Measurements from ENCODE around the gene CALML3.

The CALML3 gene

GRCh38 chr10:5492929-5493576, 31.7 kb upstream of the CALML3 start:
- TF ChIP-seq CTCF (conservative IDR thresholded peaks at IDR 0.05; ENCODE audit: low read length) = no peak
- no peak overlapping the region for H3K4me3 ChIP-seq (ENCODE audit: low read length)
- DNase-seq (ENCODE audit: low read depth) = no peak

- H3K4me3 ChIP-seq (ENCODE audit: low read length) = no peak overlapping the region
- DNase-seq (ENCODE audit: low read depth) = no peak
- TF ChIP-seq CTCF (conservative IDR thresholded peaks at IDR 0.05; ENCODE audit: low read length) = no peak
Observed at GRCh38 chr10:5493691-5494090, 31.1 kb upstream of the CALML3 start.

GRCh38 chr10:5494611-5495010, 30.1 kb upstream of the CALML3 start:
- H3K4me3 ChIP-seq (ENCODE audit: low read length) = no peak overlapping the region
- TF ChIP-seq CTCF (conservative IDR thresholded peaks at IDR 0.05; ENCODE audit: low read length) = no peak
- no peak for DNase-seq (ENCODE audit: low read depth)

GRCh38 chr10:5496261-5497250, 28.2 kb upstream of the CALML3 start:
- no peak for TF ChIP-seq CTCF (conservative IDR thresholded peaks at IDR 0.05; ENCODE audit: low read length)
- no peak for DNase-seq (ENCODE audit: low read depth)
- no peak overlapping the region for H3K4me3 ChIP-seq (ENCODE audit: low read length)

GRCh38 chr10:5497289-5497688, 27.5 kb upstream of the CALML3 start:
- no peak for TF ChIP-seq CTCF (conservative IDR thresholded peaks at IDR 0.05; ENCODE audit: low read length)
- DNase-seq (ENCODE audit: low read depth) = no peak
- no peak overlapping the region for H3K4me3 ChIP-seq (ENCODE audit: low read length)

- DNase-seq (ENCODE audit: low read depth) = no peak
- TF ChIP-seq CTCF (conservative IDR thresholded peaks at IDR 0.05; ENCODE audit: low read length) = no peak
- no peak overlapping the region for H3K4me3 ChIP-seq (ENCODE audit: low read length)
Observed at GRCh38 chr10:5497948-5498730, 26.6 kb upstream of the CALML3 start.
